22Rv1 (cell line): Measurements from ENCODE around the gene SIPA1L3.

ENCODE experiments used
- CTCF ChIP-seq: fragments of 450-650 bp; IDR thresholded peaks from 2 replicates; pipeline ENCODE4 v1.5.1; 2017; ENCODE audit warnings: mild to moderate bottlenecking
- ZFX ChIP-seq: fragments of 450-650 bp; IDR thresholded peaks from 2 replicates; pipeline ENCODE4 v1.6.1; 2017; ENCODE audit warnings: antibody characterized with exemption, borderline replicate concordance

DNA sequence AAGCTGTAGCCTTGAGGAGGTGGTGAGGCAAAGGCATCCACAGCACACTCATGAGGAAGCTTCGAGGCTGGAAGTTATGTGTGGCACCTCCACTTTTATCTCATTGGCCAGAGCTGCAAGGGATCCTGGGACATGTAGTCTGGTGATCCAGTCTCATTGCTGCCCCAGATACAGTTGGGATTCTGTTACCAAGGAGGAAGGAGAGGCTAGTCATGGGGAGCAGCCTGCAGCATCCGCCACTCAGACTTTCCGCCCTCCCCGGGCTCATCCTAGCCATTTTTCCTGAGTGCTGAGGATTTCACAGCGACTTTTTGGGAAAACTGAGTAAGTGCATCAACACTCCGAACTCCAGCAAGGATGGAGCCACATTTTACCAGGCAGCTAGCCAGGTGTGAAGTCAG lies 242.7 kb downstream of the SIPA1L3 start:
- TF ChIP-seq CTCF (no peak), ZFX (no peak)
